SK-N-SH (cell line): Measurements from ENCODE around the gene MAD1L1. TPM values are rescaled to one million over a fixed set of nuclear protein-coding genes. Genes with fewer than 3 reads are reported as not detected.

ENCODE experiments used
- CTCF ChIA-PET: fragments of 300-600, 350-600 bp; formaldehyde crosslinking; extraction: SDS; loops from one replicate; lab custom pipeline; 2021; lab: Yijun Ruan, JAX
- POLR2A ChIA-PET: fragments of 350-600 bp; sonication (Branson Sonifier 250); formaldehyde crosslinking; extraction: SDS; loops from one replicate; lab custom pipeline; 2020; ENCODE audit warnings: antibody characterized with exemption, inconsistent platforms; lab: Yijun Ruan, JAX
- DNase-seq: peaks from one replicate; pipeline ENCODE4 v3.0.0; 2012
- H2AFZ ChIP-seq: fragments of 200-600 bp; sonication (generic); 2 replicates; pipeline ENCODE4 v1.8.1; 2016; ENCODE audit warnings: antibody characterized with exemption, mild to moderate bottlenecking, low read depth
- H3F3A ChIP-seq: fragments of 200-600 bp; sonication (generic); replicated peaks from 2 replicates; pipeline ENCODE3; 2016; ENCODE audit warnings: antibody characterized with exemption, mild to moderate bottlenecking; ENCODE audit not compliant: insufficient read depth
- H3K27ac ChIP-seq, 2 experiments: fragments of 200-500 bp in 1 of 2; fragments of 200-600 bp in 1 of 2; sonication (Bioruptor generic) in 1 of 2; sonication (generic), shearing (Covaris generic) in 1 of 2; 2 replicates each; pipeline versions ENCODE4 v1.5.1 to v1.6.1; 2014 to 2016; ENCODE audit warnings: low read depth in 2 of 2, inconsistent platforms in 1 of 2, low read length in 1 of 2, mild to moderate bottlenecking in 1 of 2, mixed read lengths in 1 of 2
- H3K27me3 ChIP-seq: fragments of 200-600 bp; sonication (generic), shearing (Covaris generic); 2 replicates; pipeline ENCODE4 v1.6.1; 2016; ENCODE audit warnings: mixed run types; ENCODE audit not compliant: insufficient read depth
- H3K36me3 ChIP-seq, 2 experiments: fragments of 200-500 bp in 1 of 2; fragments of 200-600 bp in 1 of 2; sonication (Bioruptor generic) in 1 of 2; sonication (generic) in 1 of 2; replicated peaks in 1 of 2; 2 replicates each; pipeline versions ENCODE3 to v1.5.1; 2014 to 2016; ENCODE audit warnings: low read length in 1 of 2, mild to moderate bottlenecking in 1 of 2; ENCODE audit not compliant: insufficient read depth in 2 of 2, control insufficient read depth in 1 of 2
- H3K4me1 ChIP-seq, 2 experiments: fragments of 200-500 bp in 1 of 2; fragments of 200-600 bp in 1 of 2; sonication (Bioruptor generic) in 1 of 2; sonication (generic), shearing (Covaris generic) in 1 of 2; 2 replicates each; pipeline versions ENCODE4 v1.5.1 to v1.6.1; 2014 to 2016; ENCODE audit warnings: low read depth in 1 of 2, low read length in 1 of 2, mixed run types in 1 of 2; ENCODE audit not compliant: insufficient read depth in 2 of 2, control insufficient read depth in 1 of 2
- H3K4me2 ChIP-seq: fragments of 200-600 bp; sonication (generic), shearing (Covaris generic); 2 replicates; pipeline ENCODE4 v1.6.1; 2017; ENCODE audit warnings: mixed run types
- H3K4me3 ChIP-seq, 2 experiments: fragments of 200-500 bp in 1 of 2; fragments of 200-600 bp in 1 of 2; sonication (Bioruptor generic) in 1 of 2; sonication (generic), shearing (Covaris generic) in 1 of 2; 2 replicates each; pipeline versions ENCODE4 v1.5.1 to v1.8.1; 2014 to 2016; ENCODE audit warnings: low read depth in 2 of 2, inconsistent platforms in 1 of 2, low read length in 1 of 2, mild to moderate bottlenecking in 1 of 2, mixed read lengths in 1 of 2, moderate library complexity in 1 of 2
- H3K79me2 ChIP-seq: fragments of 200-600 bp; sonication (generic); 2 replicates; pipeline ENCODE4 v1.8.1; 2017; ENCODE audit warnings: mild to moderate bottlenecking; ENCODE audit not compliant: insufficient read depth
- H3K9ac ChIP-seq: fragments of 200-600 bp; sonication (generic); 2 replicates; pipeline ENCODE4 v1.6.1; 2017; ENCODE audit warnings: mixed run types
- H3K9me2 ChIP-seq: fragments of 200-600 bp; sonication (generic); 2 replicates; pipeline ENCODE4 v1.6.1; 2017; ENCODE audit warnings: mixed run types
- H3K9me3 ChIP-seq: fragments of 200-600 bp; sonication (generic); 2 replicates; pipeline ENCODE4 v1.6.1; 2017; ENCODE audit warnings: mixed run types, mild to moderate bottlenecking, moderate library complexity
- H4K20me1 ChIP-seq: fragments of 200-600 bp; sonication (generic); 2 replicates; pipeline ENCODE4 v1.6.1; 2017; ENCODE audit warnings: mild to moderate bottlenecking, mixed run types; ENCODE audit not compliant: insufficient read depth
- ELF1 ChIP-seq: IDR thresholded peaks from 2 replicates; pipeline ENCODE4 v1.4.0; 2012
- EZH2phosphoT487 ChIP-seq: fragments of 200-600 bp; sonication (generic); IDR thresholded peaks from 2 replicates; pipeline ENCODE4 v1.6.1; 2017; ENCODE audit warnings: low read depth, mixed run types, mild to moderate bottlenecking, antibody characterized with exemption, moderate library complexity, borderline replicate concordance
- FOSL2 ChIP-seq: IDR thresholded peaks from 2 replicates; pipeline ENCODE4 v1.4.0; 2012; ENCODE audit warnings: low read depth, mild to moderate bottlenecking, moderate library complexity, borderline replicate concordance
- MXI1 ChIP-seq: IDR thresholded peaks from 2 replicates; pipeline ENCODE4 v1.6.1; 2012; ENCODE audit warnings: mild to moderate bottlenecking, low read depth, low read length, improper control_type of control experiment
- NFIC ChIP-seq: IDR thresholded peaks from 2 replicates; pipeline ENCODE4 v1.4.0; 2012; ENCODE audit warnings: borderline replicate concordance
- NRF1 ChIP-seq: IDR thresholded peaks from 2 replicates; pipeline ENCODE4 v1.6.1; 2012; ENCODE audit warnings: low read depth, mild to moderate bottlenecking, low read length
- POLR2AphosphoS5 ChIP-seq: IDR thresholded peaks from 2 replicates; pipeline ENCODE4 v1.6.1; 2012; ENCODE audit warnings: low read depth, low read length
- RFX5 ChIP-seq: IDR thresholded peaks from 2 replicates; pipeline ENCODE4 v1.6.1; 2012; ENCODE audit warnings: mild to moderate bottlenecking, improper control_type of control experiment, low read length
- SMC3 ChIP-seq: IDR thresholded peaks from 2 replicates; pipeline ENCODE4 v1.6.1; 2012; ENCODE audit warnings: low read depth, low read length, improper control_type of control experiment
- TCF12 ChIP-seq: IDR thresholded peaks from 2 replicates; pipeline ENCODE4 v1.4.0; 2012
- TEAD4 ChIP-seq: IDR thresholded peaks from 2 replicates; pipeline ENCODE4 v1.4.0; 2012; ENCODE audit warnings: mild to moderate bottlenecking, borderline replicate concordance; ENCODE audit not compliant: insufficient read depth
- WGBS: methylation state at CpG from one replicate; pipeline ENCODE4 v1.1.6; 2017; ENCODE audit warnings: low lambda C conversion rate; 5-methylcytosine and 5-hydroxymethylcytosine counted together
- polyA plus RNA-seq, 3 experiments: library from polyadenylated mRNA; depleted of rRNA; stranded (reverse); fragments of >200 nt; gene quantifications; 2 replicates each; pipeline ENCODE4 v1.2.3, GENCODE V29; 2012
- TF ChIP-seq, protein P1 (sequence below): fragments of 200-600 bp; sonication (generic); IDR thresholded peaks from 2 replicates; pipeline ENCODE4 v1.6.1; 2017; ENCODE audit warnings: antibody characterized with exemption, mild to moderate bottlenecking, moderate library complexity
- TF ChIP-seq, protein P2 (sequence below): IDR thresholded peaks from 2 replicates; pipeline ENCODE4 v1.6.1; 2012; ENCODE audit warnings: mild to moderate bottlenecking, low read depth, low read length, moderate library complexity
- TF ChIP-seq, protein P3 (sequence below): IDR thresholded peaks from 2 replicates; pipeline ENCODE4 v1.4.0; 2012; ENCODE audit warnings: low read depth

MAD1L1 gene
- polyA plus RNA-seq, 1 of the 3 experiments (the other 2 are of a cell fraction): 46.2 TPM

DNA sequence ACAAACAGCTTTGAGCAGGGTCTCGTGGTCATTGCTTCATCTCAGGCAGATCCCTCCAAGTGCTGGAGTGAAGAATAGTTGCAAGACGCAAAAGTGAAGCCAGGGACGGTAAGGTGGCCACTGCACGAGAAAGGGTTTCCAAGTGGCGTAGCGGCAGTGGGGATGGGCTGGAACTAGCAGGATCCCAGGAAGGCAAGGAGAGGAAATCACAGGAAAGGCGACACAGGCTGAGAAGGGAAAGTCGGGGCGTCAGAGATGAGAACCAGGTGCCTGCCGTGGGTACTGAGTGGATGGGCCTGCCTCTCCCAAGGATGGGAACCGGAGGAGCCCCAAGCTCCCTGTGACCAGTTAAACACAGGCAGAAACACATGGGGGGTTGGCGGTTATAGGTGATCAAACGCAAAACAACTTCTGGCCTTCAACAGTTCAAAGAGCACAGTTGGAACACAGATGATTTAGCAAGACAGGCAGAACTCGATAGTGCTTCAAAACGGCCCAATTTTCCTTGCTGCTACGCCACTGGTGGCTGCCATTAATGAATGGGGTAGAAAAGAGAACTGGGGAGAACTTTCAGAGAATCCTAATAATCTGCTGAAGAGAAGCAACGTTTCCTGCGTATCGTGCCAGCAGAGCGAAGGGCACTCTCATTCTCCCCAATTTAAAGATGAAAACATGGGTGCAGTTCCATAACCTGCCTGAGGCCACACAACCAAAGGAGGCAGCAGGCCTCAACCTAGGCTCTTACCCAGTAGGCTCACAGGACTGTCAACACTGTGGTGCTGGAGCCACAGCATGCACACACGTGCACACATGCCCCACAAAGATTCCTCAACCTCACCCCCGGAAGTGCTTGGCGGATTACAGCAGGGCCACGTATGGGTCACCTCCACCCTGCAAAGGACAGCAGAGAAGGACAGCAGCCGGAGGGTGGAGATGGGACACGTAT is 61.9 kb downstream of the MAD1L1 start (continued):
- TF ChIP-seq ELF1 (no peak), NRF1 (no peak), TEAD4 (no peak), NFIC (no peak)
- TF ChIP-seq, protein P1, sequence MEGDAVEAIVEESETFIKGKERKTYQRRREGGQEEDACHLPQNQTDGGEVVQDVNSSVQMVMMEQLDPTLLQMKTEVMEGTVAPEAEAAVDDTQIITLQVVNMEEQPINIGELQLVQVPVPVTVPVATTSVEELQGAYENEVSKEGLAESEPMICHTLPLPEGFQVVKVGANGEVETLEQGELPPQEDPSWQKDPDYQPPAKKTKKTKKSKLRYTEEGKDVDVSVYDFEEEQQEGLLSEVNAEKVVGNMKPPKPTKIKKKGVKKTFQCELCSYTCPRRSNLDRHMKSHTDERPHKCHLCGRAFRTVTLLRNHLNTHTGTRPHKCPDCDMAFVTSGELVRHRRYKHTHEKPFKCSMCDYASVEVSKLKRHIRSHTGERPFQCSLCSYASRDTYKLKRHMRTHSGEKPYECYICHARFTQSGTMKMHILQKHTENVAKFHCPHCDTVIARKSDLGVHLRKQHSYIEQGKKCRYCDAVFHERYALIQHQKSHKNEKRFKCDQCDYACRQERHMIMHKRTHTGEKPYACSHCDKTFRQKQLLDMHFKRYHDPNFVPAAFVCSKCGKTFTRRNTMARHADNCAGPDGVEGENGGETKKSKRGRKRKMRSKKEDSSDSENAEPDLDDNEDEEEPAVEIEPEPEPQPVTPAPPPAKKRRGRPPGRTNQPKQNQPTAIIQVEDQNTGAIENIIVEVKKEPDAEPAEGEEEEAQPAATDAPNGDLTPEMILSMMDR: no peak

DNA sequence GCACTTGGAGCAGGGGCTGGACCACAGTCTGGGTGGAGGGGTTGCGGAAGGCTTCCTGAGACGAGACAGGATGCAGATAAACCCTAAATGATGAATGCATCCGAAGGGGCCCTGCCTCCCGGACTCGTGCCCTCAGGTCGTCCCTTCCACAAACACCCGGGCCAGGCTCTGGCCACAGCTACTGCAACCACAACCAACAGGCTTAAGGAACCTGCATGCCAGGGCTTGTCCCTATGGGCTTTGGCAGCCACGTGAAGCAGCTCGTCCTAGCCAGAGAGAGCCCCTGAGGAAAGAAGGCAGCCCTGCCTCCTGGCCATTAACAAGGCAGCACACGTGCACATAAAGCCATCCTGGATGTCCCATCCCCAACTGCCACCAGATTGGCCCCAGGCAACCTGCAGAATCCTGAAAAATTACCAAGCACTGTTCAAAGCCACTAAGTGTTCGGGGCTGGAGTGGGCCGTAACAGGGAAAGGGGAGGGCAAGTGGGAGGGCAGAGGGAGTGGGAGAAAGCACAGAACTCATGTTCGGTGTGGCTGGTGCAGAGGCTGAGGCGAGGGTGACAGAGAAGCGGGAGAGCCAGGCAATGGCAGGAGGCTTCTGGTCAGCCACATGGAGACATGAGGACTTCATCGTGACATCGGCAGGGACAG is 62.7 kb downstream of the MAD1L1 start:
- Histone ChIP-seq H3K79me2 (peaks cover 3% of the 10 kb centered on the region; the same call in 1 of the 2 replicates), H3K4me2 (no peak overlapping the region), H3K9me2 (no peaks in the 10 kb centered on the region), H3K4me1 (peaks cover 19 to 66% of the 10 kb centered on the region in 2 experiments), H2AFZ (no peak overlapping the region), H3K27me3 (no peaks in the 10 kb centered on the region), H3F3A (peaks cover 5% of the 10 kb centered on the region), H3K9ac (no peak overlapping the region), H4K20me1 (no peaks in the 10 kb centered on the region), H3K27ac (peak overlapping the region in 1 of 2 experiments; percentile 70; a peak in 2 of 4 replicates), H3K4me3 (no peak overlapping the region), H3K36me3 (no peaks in the 10 kb centered on the region), H3K9me3 (no peaks in the 10 kb centered on the region)
- POLR2A ChIA-PET: interaction anchor here (0.6 to 1.0 kb wide), 2 partner anchors 159 to 585 kb away, joined by 3 read pairs; no protein-coding TSS in a partner anchor
- WGBS: 92% methylated on average over 17 of the region's 17 CpGs
- TF ChIP-seq MXI1 (peak; percentile 59; the same call in 1 of the 2 replicates), TCF12 (no peak)
- CTCF ChIA-PET: interaction anchor here (0.9 to 1.0 kb wide), 3 partner anchors 13 to 34 kb away, joined by 3 to 4 read pairs (median 3); no protein-coding TSS in a partner anchor
- DNase-seq: peak; percentile 71

DNA sequence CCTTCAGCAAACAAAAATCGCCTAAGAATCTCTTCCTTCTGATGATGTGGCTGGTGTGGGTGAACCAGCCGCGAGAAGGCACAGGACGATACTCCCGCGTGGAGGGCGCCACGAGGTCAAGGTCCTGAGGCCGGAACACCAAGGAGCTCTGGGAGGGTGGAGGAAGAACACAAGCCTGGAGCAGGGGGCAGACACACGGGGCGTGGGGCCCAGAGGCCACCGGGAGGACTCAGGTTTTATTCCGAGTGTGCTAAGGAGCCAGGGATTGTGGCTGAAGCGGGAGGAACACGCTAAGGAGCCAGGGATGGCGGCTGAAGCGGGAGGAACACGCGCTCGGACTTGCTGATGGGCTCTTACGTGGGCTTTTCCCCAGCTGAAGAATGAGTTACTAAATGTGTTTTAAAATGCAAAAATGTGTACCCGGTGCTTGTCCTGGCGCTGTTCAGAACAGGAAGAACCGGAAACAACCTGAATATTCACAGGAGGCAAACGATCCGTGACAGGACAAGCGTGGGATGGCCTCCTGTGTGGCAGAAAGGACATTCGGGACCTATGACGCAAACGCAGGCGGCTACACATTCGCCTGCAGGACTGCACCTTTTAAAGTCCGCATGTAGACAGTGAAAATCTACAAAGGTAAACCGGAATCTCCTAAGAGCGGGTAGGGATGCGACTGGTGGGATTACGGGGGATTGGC is 64.0 kb downstream of the MAD1L1 start:
- no peaks in the 10 kb centered on the region for H3K9me3 ChIP-seq
- TF ChIP-seq EZH2phosphoT487 (no peak), SMC3 (no peak), RFX5 (no peak), FOSL2 (no peak), POLR2AphosphoS5 (no peak), TCF12 (no peak)
- TF ChIP-seq, protein P2, sequence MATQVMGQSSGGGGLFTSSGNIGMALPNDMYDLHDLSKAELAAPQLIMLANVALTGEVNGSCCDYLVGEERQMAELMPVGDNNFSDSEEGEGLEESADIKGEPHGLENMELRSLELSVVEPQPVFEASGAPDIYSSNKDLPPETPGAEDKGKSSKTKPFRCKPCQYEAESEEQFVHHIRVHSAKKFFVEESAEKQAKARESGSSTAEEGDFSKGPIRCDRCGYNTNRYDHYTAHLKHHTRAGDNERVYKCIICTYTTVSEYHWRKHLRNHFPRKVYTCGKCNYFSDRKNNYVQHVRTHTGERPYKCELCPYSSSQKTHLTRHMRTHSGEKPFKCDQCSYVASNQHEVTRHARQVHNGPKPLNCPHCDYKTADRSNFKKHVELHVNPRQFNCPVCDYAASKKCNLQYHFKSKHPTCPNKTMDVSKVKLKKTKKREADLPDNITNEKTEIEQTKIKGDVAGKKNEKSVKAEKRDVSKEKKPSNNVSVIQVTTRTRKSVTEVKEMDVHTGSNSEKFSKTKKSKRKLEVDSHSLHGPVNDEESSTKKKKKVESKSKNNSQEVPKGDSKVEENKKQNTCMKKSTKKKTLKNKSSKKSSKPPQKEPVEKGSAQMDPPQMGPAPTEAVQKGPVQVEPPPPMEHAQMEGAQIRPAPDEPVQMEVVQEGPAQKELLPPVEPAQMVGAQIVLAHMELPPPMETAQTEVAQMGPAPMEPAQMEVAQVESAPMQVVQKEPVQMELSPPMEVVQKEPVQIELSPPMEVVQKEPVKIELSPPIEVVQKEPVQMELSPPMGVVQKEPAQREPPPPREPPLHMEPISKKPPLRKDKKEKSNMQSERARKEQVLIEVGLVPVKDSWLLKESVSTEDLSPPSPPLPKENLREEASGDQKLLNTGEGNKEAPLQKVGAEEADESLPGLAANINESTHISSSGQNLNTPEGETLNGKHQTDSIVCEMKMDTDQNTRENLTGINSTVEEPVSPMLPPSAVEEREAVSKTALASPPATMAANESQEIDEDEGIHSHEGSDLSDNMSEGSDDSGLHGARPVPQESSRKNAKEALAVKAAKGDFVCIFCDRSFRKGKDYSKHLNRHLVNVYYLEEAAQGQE: no peak
- TF ChIP-seq, protein P3, sequence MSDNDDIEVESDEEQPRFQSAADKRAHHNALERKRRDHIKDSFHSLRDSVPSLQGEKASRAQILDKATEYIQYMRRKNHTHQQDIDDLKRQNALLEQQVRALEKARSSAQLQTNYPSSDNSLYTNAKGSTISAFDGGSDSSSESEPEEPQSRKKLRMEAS: no peak

More for the DNA sequence above, 64.0 kb downstream of the MAD1L1 start:
- ChIA-PET CTCF (no interaction called here), POLR2A (no interaction called here)
- no peak overlapping the region for H3K9ac ChIP-seq
- WGBS: 96% methylated on average over 37 of the region's 37 CpGs
- no peak overlapping the region for H2AFZ ChIP-seq
- H3K27ac ChIP-seq: no peak overlapping the region; a peak in 1 of 4 replicates
- H3K4me2 ChIP-seq: no peak overlapping the region
- H3F3A ChIP-seq: no peaks in the 10 kb centered on the region
- no peaks in the 10 kb centered on the region for H3K36me3 ChIP-seq
- no peaks in the 10 kb centered on the region for H4K20me1 ChIP-seq
- H3K4me3 ChIP-seq: no peak overlapping the region
- H3K27me3 ChIP-seq: no peaks in the 10 kb centered on the region
- DNase-seq: peak; percentile 29
- peaks cover 13 to 66% of the 10 kb centered on the region in 2 experiments; a peak in 3 of 4 replicates for H3K4me1 ChIP-seq
- peaks cover 3% of the 10 kb centered on the region; the same call in 1 of the 2 replicates for H3K79me2 ChIP-seq
- no peaks in the 10 kb centered on the region for H3K9me2 ChIP-seq
